RWPE2 (cell line): ENCODE results near the gene TAF11.

Experiments used
- ATAC-seq: fragments of 200-7000 bp; cut with Tn5 transposase; 3 replicates; pipeline ENCODE4 v1.9.1; 2021; ENCODE audit warnings: low read depth
- DNase-seq: peaks from one replicate; pipeline ENCODE4 v3.0.0-alpha.2; 2020; ENCODE audit warnings: low spot score
- H3K27ac ChIP-seq: fragments of 450-650 bp; 2 replicates; pipeline ENCODE4 v1.5.1; 2017; ENCODE audit warnings: mild to moderate bottlenecking; ENCODE audit not compliant: poor library complexity, severe bottlenecking
- H3K27me3 ChIP-seq: fragments of 250-450 bp; sonication (Bioruptor Pico); 2 replicates; pipeline ENCODE4 v1.5.1; 2021; ENCODE audit warnings: mild to moderate bottlenecking, moderate library complexity; ENCODE audit not compliant: insufficient read depth, poor library complexity, severe bottlenecking
- H3K36me3 ChIP-seq: fragments of 250-450 bp; sonication (Bioruptor Pico); 2 replicates; pipeline ENCODE4 v1.5.1; 2020; ENCODE audit warnings: low read depth, mild to moderate bottlenecking, moderate library complexity
- H3K4me1 ChIP-seq: fragments of 250-450 bp; sonication (Bioruptor Pico); 2 replicates; pipeline ENCODE4 v1.5.1; 2021; ENCODE audit warnings: mild to moderate bottlenecking, moderate library complexity; ENCODE audit not compliant: insufficient read depth, poor library complexity, severe bottlenecking
- H3K4me3 ChIP-seq: fragments of 250-450 bp; sonication (Bioruptor Pico); 2 replicates; pipeline ENCODE4 v1.5.1; 2021; ENCODE audit warnings: mild to moderate bottlenecking, moderate library complexity; ENCODE audit not compliant: severe bottlenecking
- H3K9me3 ChIP-seq: fragments of 250-450 bp; sonication (Bioruptor Pico); 2 replicates; pipeline ENCODE4 v1.5.1; 2021; ENCODE audit warnings: mild to moderate bottlenecking, moderate library complexity; ENCODE audit not compliant: severe bottlenecking
- CTCF ChIP-seq: fragments of 450-650 bp; IDR thresholded peaks from one replicate; pipeline ENCODE4 v1.5.1; 2017; ENCODE audit warnings: mild to moderate bottlenecking, moderate library complexity; ENCODE audit not compliant: poor library complexity, severe bottlenecking

TAF11 gene

DNA sequence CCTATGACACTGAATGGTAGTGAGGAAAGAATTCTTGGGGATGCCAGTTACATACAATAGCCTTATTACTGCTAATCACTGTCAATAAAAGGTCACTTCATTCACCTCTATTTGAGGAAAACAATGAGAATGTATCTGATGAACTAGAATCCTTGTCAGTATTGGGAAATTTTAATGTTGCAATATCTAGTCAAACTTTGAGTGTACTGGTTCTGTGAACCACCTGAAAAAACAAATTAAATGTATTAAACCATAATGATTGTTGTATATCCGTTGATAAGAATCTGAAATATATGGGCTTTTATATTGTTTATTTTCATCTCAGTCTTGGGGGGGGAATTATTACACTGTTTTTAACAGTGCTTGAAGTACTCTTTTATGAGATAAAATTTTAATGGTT is 10.6 kb downstream of the TAF11 start:
- Histone ChIP-seq H3K4me3 (no peak overlapping the region), H3K27ac (no peak overlapping the region), H3K9me3 (no peaks in the 10 kb centered on the region), H3K27me3 (no peaks in the 10 kb centered on the region), H3K4me1 (no peaks in the 10 kb centered on the region), H3K36me3 (peaks cover 81% of the 10 kb centered on the region)
- ATAC-seq (no peak), DNase-seq (no peak)
- no peak for TF ChIP-seq CTCF

- Histone ChIP-seq H3K4me1 (no peaks in the 10 kb centered on the region), H3K27ac (no peak overlapping the region), H3K9me3 (no peaks in the 10 kb centered on the region), H3K27me3 (no peaks in the 10 kb centered on the region), H3K36me3 (peaks cover 80% of the 10 kb centered on the region), H3K4me3 (no peak overlapping the region)
- DNase-seq (no peak), ATAC-seq (no peak)
- no peak for TF ChIP-seq CTCF
Measured at GRCh38 chr6:34876472-34876871, 11.4 kb downstream of the TAF11 start.

DNA sequence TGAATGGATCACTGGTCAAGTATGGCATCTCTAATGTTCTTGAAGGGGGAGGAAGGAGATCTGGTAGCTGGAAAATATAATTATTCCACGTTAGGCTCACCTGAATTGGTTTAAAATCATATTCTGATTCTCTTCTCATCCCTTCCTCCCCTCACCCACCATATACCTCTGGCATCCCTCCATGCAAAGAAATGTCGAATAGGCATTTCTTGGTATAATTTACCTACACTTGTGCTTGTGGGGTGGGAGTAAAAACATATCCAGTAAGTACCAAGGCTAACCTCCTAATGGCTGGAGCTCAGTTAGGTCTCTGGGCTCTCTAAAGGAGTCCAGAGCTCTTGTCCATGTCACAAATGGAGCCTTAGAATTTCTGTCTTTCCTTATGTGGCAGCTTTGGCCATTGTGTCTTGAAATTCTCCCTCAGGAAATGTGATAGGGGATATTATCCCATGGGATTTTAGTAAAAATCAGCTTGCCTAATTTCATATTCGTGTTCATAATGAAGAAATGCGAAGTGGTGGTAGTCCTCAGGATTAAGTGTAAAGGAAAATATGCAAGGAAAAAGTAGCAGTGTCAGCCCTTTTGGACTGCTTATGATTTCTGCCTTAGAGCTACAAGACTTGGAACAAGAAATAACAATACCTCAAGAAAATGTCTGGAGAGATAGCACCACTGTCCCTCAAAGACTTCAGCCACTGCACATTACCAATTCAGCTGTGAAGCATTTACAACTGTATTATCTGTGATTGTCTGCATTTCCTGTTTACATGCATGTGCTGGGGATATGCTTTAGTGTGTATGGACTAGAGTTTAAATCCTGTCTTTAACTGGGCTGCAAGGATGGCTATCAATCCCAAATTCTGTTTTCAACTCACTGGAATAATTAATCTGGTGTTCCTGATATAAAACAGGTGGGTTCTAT is 12.3 kb downstream of the TAF11 start:
- peaks cover 80% of the 10 kb centered on the region for H3K36me3 ChIP-seq
- no peaks in the 10 kb centered on the region for H3K27me3 ChIP-seq
- ATAC-seq: no peak

GRCh38 chr6:34872332-34872731 is 15.5 kb downstream of the TAF11 start:
- peaks cover 55% of the 10 kb centered on the region for H3K36me3 ChIP-seq

More for the DNA sequence above, 12.3 kb downstream of the TAF11 start:
- Histone ChIP-seq H3K4me1 (no peaks in the 10 kb centered on the region), H3K27ac (no peak overlapping the region), H3K4me3 (no peak overlapping the region), H3K9me3 (no peaks in the 10 kb centered on the region)
- DNase-seq: no peak
- TF ChIP-seq CTCF: no peak

More at GRCh38 chr6:34872332-34872731, 15.5 kb downstream of the TAF11 start:
- Histone ChIP-seq H3K27ac (no peak overlapping the region), H3K27me3 (no peaks in the 10 kb centered on the region), H3K4me3 (no peak overlapping the region), H3K9me3 (no peaks in the 10 kb centered on the region), H3K4me1 (no peaks in the 10 kb centered on the region)
- TF ChIP-seq CTCF: no peak
- ATAC-seq (no peak), DNase-seq (no peak)
